OCI-LY1 (cell line): ENCODE results near the gene KLRC1.
"Not testable (repeated sequence)": the region's sequence is repeated elsewhere in the genome, so short reads cannot be mapped to it uniquely, and the experiment has no call there.

ENCODE experiments used
- H2AFZ ChIP-seq: fragments of 200-600 bp; sonication (generic), shearing (Covaris generic); 2 replicates; pipeline ENCODE4 v1.6.0; 2014; ENCODE audit warnings: antibody characterized with exemption, mild to moderate bottlenecking, low read length
- H3F3A ChIP-seq: fragments of 200-600 bp; sonication (generic), shearing (Covaris generic); 2 replicates; pipeline ENCODE4 v1.6.0; 2014; ENCODE audit warnings: mild to moderate bottlenecking, antibody characterized with exemption, low read length, moderate library complexity; ENCODE audit not compliant: insufficient read depth
- H3K27ac ChIP-seq: fragments of 200-600 bp; sonication (generic); 2 replicates; pipeline ENCODE4 v1.5.1; 2014; ENCODE audit warnings: low read length, mixed run types, mild to moderate bottlenecking, low read depth; ENCODE audit not compliant: poor library complexity, severe bottlenecking
- H3K27me3 ChIP-seq: fragments of 200-600 bp; sonication (generic); 2 replicates; pipeline ENCODE4 v1.6.0; 2014; ENCODE audit warnings: antibody characterized with exemption, mild to moderate bottlenecking, low read length, moderate library complexity; ENCODE audit not compliant: insufficient read depth
- H3K36me3 ChIP-seq: fragments of 200-600 bp; sonication (generic); 2 replicates; pipeline ENCODE4 v1.6.1; 2014; ENCODE audit warnings: mild to moderate bottlenecking, antibody characterized with exemption, low read length, moderate library complexity, mixed read lengths; ENCODE audit not compliant: insufficient read depth
- H3K4me1 ChIP-seq: fragments of 200-600 bp; sonication (generic); 2 replicates; pipeline ENCODE4 v1.5.1; 2014; ENCODE audit warnings: mild to moderate bottlenecking, low read length, moderate library complexity; ENCODE audit not compliant: insufficient read depth, severe bottlenecking
- H3K4me2 ChIP-seq: fragments of 200-600 bp; sonication (generic), shearing (Covaris generic); 2 replicates; pipeline ENCODE4 v1.6.1; 2014; ENCODE audit warnings: low read length
- H3K4me3 ChIP-seq: fragments of 200-600 bp; sonication (generic); 2 replicates; pipeline ENCODE4 v1.5.1; 2014; ENCODE audit warnings: low read length, low read depth, mild to moderate bottlenecking, mixed read lengths; ENCODE audit not compliant: poor library complexity, severe bottlenecking
- H3K79me2 ChIP-seq: fragments of 200-600 bp; shearing (Covaris generic); 2 replicates; pipeline ENCODE4 v1.6.1; 2016; ENCODE audit warnings: mixed run types, low read length, mixed read lengths; ENCODE audit not compliant: insufficient read depth
- H3K9ac ChIP-seq: fragments of 200-600 bp; sonication (generic), shearing (Covaris generic); 2 replicates; pipeline ENCODE4 v1.6.1; 2014; ENCODE audit warnings: mild to moderate bottlenecking, low read length, mixed read lengths
- H3K9me2 ChIP-seq: fragments of 200-600 bp; sonication (generic), shearing (Covaris generic); 2 replicates; pipeline ENCODE4 v1.6.1; 2014; ENCODE audit warnings: low read depth, mild to moderate bottlenecking, low read length, mixed read lengths
- H3K9me3 ChIP-seq: fragments of 200-600 bp; shearing (Covaris generic); 2 replicates; pipeline ENCODE4 v1.6.1; 2014; ENCODE audit warnings: low read length, mixed read lengths
- H4K20me1 ChIP-seq: fragments of 200-600 bp; sonication (generic), shearing (Covaris generic); 2 replicates; pipeline ENCODE4 v1.6.0; 2016; ENCODE audit warnings: mild to moderate bottlenecking, low read length; ENCODE audit not compliant: insufficient read depth
- CTCF ChIP-seq: fragments of 200-600 bp; sonication (generic), shearing (Covaris generic); IDR thresholded peaks from 2 replicates; pipeline ENCODE4 v1.5.1; 2017; ENCODE audit warnings: mild to moderate bottlenecking, antibody characterized with exemption, low read length, moderate library complexity, mixed read lengths
- EZH2 ChIP-seq: fragments of 200-600 bp; sonication (generic), shearing (Covaris generic); IDR thresholded peaks from 2 replicates; pipeline ENCODE4 v1.8.0; 2017; ENCODE audit warnings: borderline replicate concordance, mixed run types, mild to moderate bottlenecking, antibody characterized with exemption, low read length, moderate library complexity, mixed read lengths

Gene KLRC1

DNA sequence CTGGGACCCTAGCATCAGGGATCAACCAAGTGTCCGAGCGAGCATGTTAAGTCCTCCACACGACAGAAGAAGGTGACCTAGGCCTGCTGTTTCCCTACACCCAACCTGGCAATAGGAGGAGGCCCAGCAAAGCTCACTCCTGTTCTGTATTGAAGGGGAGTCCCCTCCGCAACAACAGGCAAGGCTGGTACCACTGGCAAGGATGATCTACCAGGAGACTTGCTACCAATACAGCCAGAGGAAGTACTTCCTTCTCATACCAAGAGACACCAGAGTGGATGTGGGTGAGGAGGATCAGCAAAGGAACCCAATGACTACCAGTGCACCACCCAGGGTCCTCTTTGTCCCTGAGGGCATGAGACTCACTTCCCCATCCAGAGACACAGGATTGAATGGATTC, 4.9 kb downstream of the KLRC1 start:
- Histone ChIP-seq H3K27me3 (no peaks in the 10 kb centered on the region), H3K9ac (no peak overlapping the region), H3K27ac (no peak overlapping the region), H3K4me2 (no peak overlapping the region), H3K9me3 (no peaks in the 10 kb centered on the region), H3F3A (no peaks in the 10 kb centered on the region), H3K79me2 (no peaks in the 10 kb centered on the region), H4K20me1 (no peaks in the 10 kb centered on the region), H3K4me1 (peaks cover 3% of the 10 kb centered on the region), H3K4me3 (no peak overlapping the region), H3K36me3 (no peaks in the 10 kb centered on the region), H3K9me2 (no peaks in the 10 kb centered on the region), H2AFZ (no peak overlapping the region)
- TF ChIP-seq EZH2 (no peak), CTCF (no peak)

DNA sequence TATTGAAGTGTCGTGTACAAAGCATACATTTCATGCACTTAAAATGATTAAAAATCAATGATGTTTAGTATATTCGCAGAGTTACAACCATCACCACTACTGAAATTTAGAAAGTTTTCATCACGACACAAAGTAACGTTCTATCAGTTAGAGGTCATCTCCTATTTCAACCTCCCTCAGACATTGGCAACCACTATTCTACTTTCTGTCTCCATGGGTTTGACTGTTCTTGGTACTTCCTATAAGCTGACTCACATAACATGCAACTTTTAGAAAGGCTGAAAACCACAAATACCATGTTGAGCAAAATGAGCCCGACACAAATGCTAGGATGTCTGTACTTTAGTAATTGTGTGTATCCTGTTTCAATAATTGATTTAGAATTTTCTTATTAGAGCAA, 7.1 kb downstream of the KLRC1 start:
- H3K9me2 ChIP-seq, H4K20me1 ChIP-seq, H3F3A ChIP-seq, H2AFZ ChIP-seq, H3K79me2 ChIP-seq, H3K4me3 ChIP-seq, H3K4me2 ChIP-seq, H3K4me1 ChIP-seq, H3K9me3 ChIP-seq, H3K36me3 ChIP-seq, H3K27me3 ChIP-seq, H3K27ac ChIP-seq, H3K9ac ChIP-seq: not testable (repeated sequence)

DNA sequence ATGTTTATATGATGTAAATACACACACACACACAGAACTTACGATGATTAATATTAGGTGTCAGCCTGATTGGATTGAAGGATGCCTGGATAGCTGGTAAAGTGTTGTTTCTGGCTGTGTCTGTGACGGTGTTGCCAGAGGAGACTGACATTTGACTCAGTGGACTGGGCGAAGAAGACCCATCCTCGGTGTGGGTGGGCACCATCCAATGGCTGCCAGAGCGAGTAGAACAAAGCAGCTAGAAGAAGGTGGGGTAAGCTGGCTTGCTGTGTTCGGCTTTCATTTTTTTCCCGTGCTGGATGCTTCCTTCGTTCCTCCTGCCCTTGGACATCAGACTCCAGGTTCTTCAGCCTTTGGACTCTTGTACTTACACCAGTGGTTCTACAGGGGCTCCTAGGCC, 12.0 kb downstream of the KLRC1 start:
- H2AFZ ChIP-seq, H3K27me3 ChIP-seq, H3F3A ChIP-seq, H3K4me3 ChIP-seq, H3K36me3 ChIP-seq, H4K20me1 ChIP-seq, H3K27ac ChIP-seq, H3K4me2 ChIP-seq, H3K9ac ChIP-seq, H3K79me2 ChIP-seq, H3K9me2 ChIP-seq, H3K4me1 ChIP-seq, H3K9me3 ChIP-seq: not testable (repeated sequence)

DNA sequence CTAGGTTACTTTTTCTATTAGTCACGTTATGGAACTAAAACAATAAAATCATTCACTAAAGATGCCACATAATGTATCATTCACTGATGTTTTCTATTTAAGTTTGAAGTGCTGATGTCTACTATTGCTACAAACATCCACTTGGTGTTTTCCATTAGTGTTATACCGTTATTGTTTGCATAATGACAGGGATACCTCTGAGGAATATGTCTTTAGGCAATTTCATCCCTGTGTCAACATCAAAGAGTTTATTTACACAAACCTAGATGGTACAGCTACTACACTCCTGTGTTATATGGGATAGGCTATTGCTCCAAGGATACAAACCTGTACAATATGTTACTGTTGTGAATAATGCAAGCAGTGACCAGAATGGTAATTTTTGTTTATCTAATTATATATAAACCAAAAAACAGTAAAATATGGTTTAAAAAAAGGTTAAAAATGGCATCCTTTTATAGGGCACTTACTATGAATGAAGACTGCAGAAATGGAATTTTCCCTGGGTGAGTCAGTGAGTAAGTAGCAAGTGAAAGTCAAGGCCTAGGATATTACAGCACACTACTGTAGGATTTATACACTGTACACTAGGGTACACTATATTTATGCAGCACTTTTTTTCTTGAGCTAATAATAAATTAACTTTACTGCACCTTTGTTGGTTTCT, 13.4 kb downstream of the KLRC1 start:
- H3K9ac ChIP-seq, H3F3A ChIP-seq, H3K36me3 ChIP-seq, H3K27ac ChIP-seq, H3K4me2 ChIP-seq, H3K79me2 ChIP-seq, H2AFZ ChIP-seq, H3K4me3 ChIP-seq, H3K9me2 ChIP-seq, H3K9me3 ChIP-seq, H4K20me1 ChIP-seq, H3K27me3 ChIP-seq: not testable (repeated sequence)
- H3K4me1 ChIP-seq: peaks cover 11% of the 10 kb centered on the region

GRCh38 chr12:10437601-10438000, 15.6 kb downstream of the KLRC1 start:
- H3K4me1 ChIP-seq: peaks cover 16% of the 10 kb centered on the region
- H3K9me3 ChIP-seq, H3K79me2 ChIP-seq, H3K27me3 ChIP-seq, H3K9ac ChIP-seq, H3F3A ChIP-seq, H3K4me2 ChIP-seq, H3K27ac ChIP-seq, H3K4me3 ChIP-seq, H3K9me2 ChIP-seq, H3K36me3 ChIP-seq, H2AFZ ChIP-seq, H4K20me1 ChIP-seq: not testable (repeated sequence)

DNA sequence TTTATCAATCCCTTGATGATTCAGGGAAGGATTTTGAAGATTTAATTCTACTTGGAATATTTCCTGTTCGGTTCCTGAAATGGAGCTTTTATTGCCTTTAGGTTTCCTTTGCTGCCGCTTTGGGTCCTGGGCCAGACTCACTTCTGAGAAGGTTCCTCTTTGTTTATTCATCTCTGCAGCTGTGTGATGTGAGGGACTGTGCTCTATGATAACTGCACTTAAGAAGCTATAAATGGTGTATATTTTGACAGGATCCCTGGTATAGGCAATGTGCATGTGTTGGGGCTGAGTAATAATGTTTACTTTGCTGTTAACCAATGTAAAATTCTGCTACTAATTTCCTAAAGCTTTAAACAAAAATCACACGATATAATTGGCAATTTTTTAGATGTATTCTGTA, 17.4 kb downstream of the KLRC1 start, which contains the start of gene KLRC2:
Gene KLRC2, minus strand, starts transcription at position 195 of the 400 bp plus-strand sequence. Its CDS starts 24 bp downstream, at position 171.
- not testable (repeated sequence) for H2AFZ ChIP-seq, H3K79me2 ChIP-seq, H3F3A ChIP-seq, H3K9me3 ChIP-seq, H3K9me2 ChIP-seq, H4K20me1 ChIP-seq, H3K27me3 ChIP-seq
- peak within 1 kb of the TSS; percentile 71 for H3K4me3 ChIP-seq
- H3K27ac ChIP-seq: peak within 1 kb of the TSS; percentile 74
- peak within 1 kb of the TSS; percentile 76 for H3K4me2 ChIP-seq
- peak within 1 kb of the TSS; percentile 73 for H3K9ac ChIP-seq
- peaks cover 13% of the 10 kb centered on the region for H3K36me3 ChIP-seq
- H3K4me1 ChIP-seq: peaks cover 16% of the 10 kb centered on the region

DNA sequence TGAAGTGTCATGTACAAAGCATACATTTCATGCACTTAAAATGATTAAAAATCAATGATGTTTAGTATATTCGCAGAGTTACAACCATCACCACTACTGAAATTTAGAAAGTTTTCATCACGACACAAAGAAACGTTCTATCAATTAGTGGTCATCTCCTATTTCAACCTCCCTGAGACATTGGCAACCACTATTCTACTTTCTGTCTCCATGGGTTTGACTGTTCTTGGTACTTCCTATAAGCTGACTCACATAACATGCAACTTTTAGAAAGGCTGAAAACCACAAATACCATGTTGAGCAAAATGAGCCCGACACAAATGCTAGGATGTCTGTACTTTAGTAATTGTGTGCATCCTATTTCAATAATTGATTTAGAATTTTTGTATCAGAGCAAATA, 22.6 kb downstream of the KLRC1 start:
- H3K79me2 ChIP-seq, H3F3A ChIP-seq, H3K9ac ChIP-seq, H3K9me3 ChIP-seq, H3K9me2 ChIP-seq, H4K20me1 ChIP-seq, H3K4me3 ChIP-seq, H3K27me3 ChIP-seq, H2AFZ ChIP-seq, H3K4me1 ChIP-seq, H3K27ac ChIP-seq, H3K4me2 ChIP-seq: not testable (repeated sequence)
- peaks cover 13% of the 10 kb centered on the region for H3K36me3 ChIP-seq
